Gastrocnemius medialis (tissue), 4 donors: Measurements from ENCODE around the gene ASB15. TPM values are rescaled to one million over a fixed set of nuclear protein-coding genes. Genes with fewer than 3 reads are reported as not detected.

ENCODE experiments used
- ATAC-seq, 2 donors: fragments of 150-250 bp; one replicate each; pipeline ENCODE4 v1.9.1; 2016
- DNase-seq, 2 donors: peaks; one replicate each; pipeline ENCODE4 v3.0.0-alpha.2; 2019
- H3K27ac ChIP-seq, 4 donors: fragments of 200-600 bp; sonication (generic); 1 replicate in 1 of 4; 2 replicates in 3 of 4; pipeline ENCODE4 v1.5.1; 2016 to 2018; ENCODE audit warnings: mild to moderate bottlenecking in 2 of 4, moderate library complexity in 1 of 4
- H3K27me3 ChIP-seq, 3 donors: fragments of 200-600 bp; sonication (generic) in 2 of 3; 1 replicate in 1 of 3; 2 replicates in 2 of 3; pipeline versions ENCODE4 v1.5.1 to v1.6.0; 2016 to 2019; ENCODE audit warnings: mild to moderate bottlenecking in 1 of 3, moderate library complexity in 1 of 3
- H3K36me3 ChIP-seq, 2 donors: fragments of 200-600 bp; sonication (generic) in 1 of 2; one replicate each; pipeline ENCODE4 v1.5.1; 2017 to 2018
- H3K4me1 ChIP-seq, 2 donors: fragments of 200-600 bp; sonication (generic) in 1 of 2; one replicate each; pipeline ENCODE4 v1.5.1; 2016 to 2017; ENCODE audit warnings: mild to moderate bottlenecking in 2 of 2
- H3K4me3 ChIP-seq, 4 donors: fragments of 200-600 bp; sonication (generic) in 3 of 4; 1 replicate in 1 of 4; 2 replicates in 3 of 4; pipeline ENCODE4 v1.5.1; 2016 to 2019; ENCODE audit warnings: mild to moderate bottlenecking in 2 of 4
- H3K9me3 ChIP-seq, 3 donors: fragments of 200-600 bp; sonication (generic) in 2 of 3; 1 replicate in 1 of 3; 2 replicates in 2 of 3; pipeline ENCODE4 v1.5.1; 2016 to 2019
- POLR2A ChIP-seq, 2 donors: fragments of 450-650 bp; IDR thresholded peaks; one replicate each; pipeline ENCODE4 v1.6.1; 2017; ENCODE audit warnings: antibody characterized with exemption in 2 of 2, mild to moderate bottlenecking in 2 of 2, moderate library complexity in 2 of 2
- in situ Hi-C, 4 donors: fragments of 200-750 bp; cut with MboI; loops; one replicate each; pipeline versions ENCODE4 v1.15.0 to v1.8.0; 2017; ENCODE audit warnings: low sequenced_read_pairs in 4 of 4
- intact Hi-C: fragments of 100-400 bp; cut with DNase I; formaldehyde crosslinking; loops from one replicate; pipeline ENCODE4 v1.15.1; 2023; ENCODE audit warnings: low total_unique reads
- total RNA-seq, 4 donors: library from RNA; depleted of rRNA; stranded (reverse); fragments of >200 nt; gene quantifications; one replicate each; pipeline versions ENCODE4 v1.1.0 to v1.2.3, GENCODE V29; 2016
- TF ChIP-seq, protein P1 (sequence below), 5 experiments: fragments of 450-650 bp in 3 of 5; fragments of 200-600 bp in 2 of 5; sonication (generic) in 2 of 5; IDR thresholded peaks in 4 of 5; conservative IDR thresholded peaks in 1 of 5; 1 replicate in 4 of 5; 2 replicates in 1 of 5; pipeline ENCODE4 v1.5.1; 2016 to 2019; ENCODE audit warnings: antibody characterized with exemption in 5 of 5, mild to moderate bottlenecking in 3 of 5, moderate library complexity in 3 of 5

ASB15 gene
- total RNA-seq, 4 donors from 2014 or later = 5.3 to 26.0 (median 10.4) TPM

DNA sequence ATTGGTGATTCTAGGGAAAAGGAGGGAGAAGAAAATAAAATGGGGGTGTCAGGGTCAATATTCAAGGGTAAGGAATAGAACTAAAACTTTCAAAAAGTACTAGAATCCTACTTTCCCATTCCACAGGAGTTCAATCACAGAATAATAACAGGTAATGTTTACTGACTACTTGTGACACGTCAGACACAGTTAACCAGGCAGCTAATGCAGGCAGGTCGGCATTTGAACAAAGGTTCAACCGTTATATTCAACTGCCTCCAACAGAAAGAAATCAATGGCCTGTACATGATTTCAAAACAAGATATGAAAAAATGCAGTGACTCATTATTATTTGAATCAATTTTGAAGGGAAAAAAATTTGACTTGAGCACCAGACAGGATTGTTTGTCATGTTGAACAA is 3.1 kb downstream of the ASB15 start:
- intact Hi-C loops = loop anchor here (5.0 kb wide), 2 partner anchors 53 to 143 kb away; partner anchors contain the start of genes LMOD2 and WASL
- Histone ChIP-seq H3K9me3 (no peaks in the 10 kb centered on the region), H3K4me1 (peaks cover 25 to 52% of the 10 kb centered on the region in 2 donors), H3K36me3 (no peaks in the 10 kb centered on the region), H3K27me3 (no peaks in the 10 kb centered on the region), H3K27ac (peak overlapping the region; percentile 91 to 93 (median 92)), H3K4me3 (peak overlapping the region in 1 of 4 donors; percentile 2)
- TF ChIP-seq, protein P1, sequence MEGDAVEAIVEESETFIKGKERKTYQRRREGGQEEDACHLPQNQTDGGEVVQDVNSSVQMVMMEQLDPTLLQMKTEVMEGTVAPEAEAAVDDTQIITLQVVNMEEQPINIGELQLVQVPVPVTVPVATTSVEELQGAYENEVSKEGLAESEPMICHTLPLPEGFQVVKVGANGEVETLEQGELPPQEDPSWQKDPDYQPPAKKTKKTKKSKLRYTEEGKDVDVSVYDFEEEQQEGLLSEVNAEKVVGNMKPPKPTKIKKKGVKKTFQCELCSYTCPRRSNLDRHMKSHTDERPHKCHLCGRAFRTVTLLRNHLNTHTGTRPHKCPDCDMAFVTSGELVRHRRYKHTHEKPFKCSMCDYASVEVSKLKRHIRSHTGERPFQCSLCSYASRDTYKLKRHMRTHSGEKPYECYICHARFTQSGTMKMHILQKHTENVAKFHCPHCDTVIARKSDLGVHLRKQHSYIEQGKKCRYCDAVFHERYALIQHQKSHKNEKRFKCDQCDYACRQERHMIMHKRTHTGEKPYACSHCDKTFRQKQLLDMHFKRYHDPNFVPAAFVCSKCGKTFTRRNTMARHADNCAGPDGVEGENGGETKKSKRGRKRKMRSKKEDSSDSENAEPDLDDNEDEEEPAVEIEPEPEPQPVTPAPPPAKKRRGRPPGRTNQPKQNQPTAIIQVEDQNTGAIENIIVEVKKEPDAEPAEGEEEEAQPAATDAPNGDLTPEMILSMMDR (IDR thresholded peaks at IDR 0.05 in 4 of 5, conservative IDR thresholded peaks at IDR 0.05 in 1 of 5) = no peak
- TF ChIP-seq POLR2A (IDR thresholded peaks at IDR 0.05) = no peak
- ATAC-seq (no peak), DNase-seq (no peak)
- in situ Hi-C loops = no loop called here

DNA sequence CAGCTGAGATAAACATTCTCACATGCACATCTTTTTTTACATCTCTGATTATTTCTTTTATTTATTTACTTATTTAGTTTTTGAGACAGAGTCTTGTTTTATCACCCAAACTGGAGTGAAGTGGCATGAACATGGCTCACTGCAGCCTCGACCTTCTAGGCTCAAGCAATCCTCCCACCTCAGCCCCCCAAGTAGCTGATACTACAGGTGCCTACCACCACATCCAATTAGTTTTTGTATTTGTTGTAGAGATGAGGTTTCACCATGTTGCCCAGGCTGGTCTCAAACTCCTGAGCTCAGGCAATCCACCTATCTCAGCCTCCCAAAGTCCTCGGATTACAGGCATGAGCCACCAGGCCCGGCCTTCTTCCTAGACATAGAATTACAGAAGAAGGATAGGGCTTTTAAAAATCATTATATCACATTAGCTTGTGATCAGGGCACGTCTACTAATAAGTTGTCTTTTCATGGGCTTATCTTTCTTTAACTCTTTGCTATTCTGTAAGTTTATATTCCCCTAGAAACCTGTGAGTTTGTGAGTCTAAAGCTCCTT is 5.9 kb downstream of the ASB15 start:
- no peak for ATAC-seq
- TF ChIP-seq, protein P1 (IDR thresholded peaks at IDR 0.05 in 4 of 5, conservative IDR thresholded peaks at IDR 0.05 in 1 of 5) = no peak
- no peak for TF ChIP-seq POLR2A (IDR thresholded peaks at IDR 0.05)

DNA sequence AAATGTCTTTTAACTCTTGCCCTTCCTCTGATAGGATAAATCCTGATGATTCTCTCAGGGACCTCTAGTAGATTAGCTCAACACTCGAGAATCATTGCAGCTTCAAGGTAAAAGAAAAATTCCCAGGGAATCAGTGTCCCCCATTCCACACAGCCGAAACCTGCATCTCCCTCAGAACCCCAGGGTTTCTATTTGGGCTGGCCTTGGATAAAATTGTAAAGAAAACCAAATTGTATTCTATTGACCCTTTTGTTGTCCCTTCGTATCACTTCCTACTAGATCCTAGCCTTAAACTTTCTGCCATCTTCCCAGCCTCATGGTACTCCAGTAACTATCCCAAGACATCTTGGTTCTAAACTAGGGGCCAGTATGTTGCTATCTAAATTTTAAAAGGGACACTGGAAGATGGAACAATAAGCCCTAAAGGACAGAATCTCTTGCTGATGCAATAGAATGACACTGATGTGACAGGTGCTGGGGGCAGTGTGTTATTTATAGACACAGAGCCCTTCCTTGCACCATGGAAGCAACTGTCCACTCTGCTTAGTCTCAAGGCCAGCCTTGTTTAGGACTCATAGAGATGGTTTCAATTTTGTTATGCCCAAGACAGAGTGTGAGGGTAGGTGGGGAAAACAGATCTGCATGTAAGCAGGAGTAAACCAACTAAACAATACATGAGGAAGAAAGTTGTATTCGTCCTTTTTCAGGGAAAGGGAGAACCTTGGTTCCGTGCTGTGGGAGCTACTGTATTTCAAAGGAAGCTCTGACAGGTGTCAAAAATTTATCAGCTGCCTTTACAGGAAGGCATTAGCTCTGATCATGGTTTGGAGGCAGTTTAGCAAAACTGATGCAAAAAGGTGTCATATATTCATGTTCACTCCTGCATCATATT is 7.6 kb downstream of the ASB15 start:
- no peaks in the 10 kb centered on the region for H3K9me3 ChIP-seq
- H3K4me3 ChIP-seq = peak overlapping the region; percentile 36 to 46 (median 40)
- DNase-seq = peak; percentile 57 to 83
- peaks cover 36 to 55% of the 10 kb centered on the region in 2 donors for H3K4me1 ChIP-seq
- no peaks in the 10 kb centered on the region for H3K36me3 ChIP-seq
- intact Hi-C loops (loop anchor here (2.0 kb wide), 1 partner anchor 34 kb away; no protein-coding TSS in a partner anchor), in situ Hi-C loops (no loop called here)
- TF ChIP-seq, protein P1 (IDR thresholded peaks at IDR 0.05 in 4 of 5, conservative IDR thresholded peaks at IDR 0.05 in 1 of 5) = no peak
- TF ChIP-seq POLR2A (IDR thresholded peaks at IDR 0.05) = peak; percentile 21 to 57
- H3K27ac ChIP-seq = peak overlapping the region; percentile 91 to 93 (median 92)
- no peaks in the 10 kb centered on the region for H3K27me3 ChIP-seq
- ATAC-seq = peak; percentile 93 to 96

More for the DNA sequence above, 5.9 kb downstream of the ASB15 start:
- H3K9me3 ChIP-seq = no peaks in the 10 kb centered on the region
- H3K27ac ChIP-seq = peak overlapping the region; percentile 91 to 93 (median 92)
- H3K4me1 ChIP-seq = peaks cover 35 to 70% of the 10 kb centered on the region in 2 donors
- H3K36me3 ChIP-seq = no peaks in the 10 kb centered on the region
- in situ Hi-C loops (no loop called here), intact Hi-C loops (no loop called here)
- no peak overlapping the region for H3K4me3 ChIP-seq
- no peaks in the 10 kb centered on the region for H3K27me3 ChIP-seq
- DNase-seq = no peak

DNA sequence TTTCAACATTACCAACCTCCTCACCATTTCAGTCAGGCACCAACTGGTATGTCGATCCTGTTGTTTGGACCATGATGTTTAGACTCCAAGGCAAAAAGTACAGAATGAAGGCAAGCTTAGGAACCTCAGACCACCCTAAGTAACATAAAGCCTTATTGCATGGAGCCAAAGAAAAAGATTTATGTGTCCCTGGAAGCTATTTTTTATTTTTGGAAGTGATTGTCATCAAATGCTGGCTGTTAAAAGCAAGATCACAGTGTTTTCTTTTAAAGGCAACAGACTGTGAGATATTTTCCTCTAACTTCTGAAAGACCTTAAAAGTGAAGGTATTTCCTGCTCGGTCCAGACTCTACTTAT is 8.2 kb downstream of the ASB15 start:
- in situ Hi-C loops (no loop called here), intact Hi-C loops (loop anchor here (2.0 kb wide), 1 partner anchor 33 kb away; no protein-coding TSS in a partner anchor)
- no peaks in the 10 kb centered on the region for H3K9me3 ChIP-seq
- H3K4me1 ChIP-seq = peaks cover 36 to 52% of the 10 kb centered on the region in 2 donors
- no peak for TF ChIP-seq POLR2A (IDR thresholded peaks at IDR 0.05)
- ATAC-seq (peak; percentile 1 to 13), DNase-seq (no peak)
- H3K36me3 ChIP-seq = no peaks in the 10 kb centered on the region
- no peaks in the 10 kb centered on the region for H3K27me3 ChIP-seq
- peak overlapping the region; percentile 91 to 93 (median 92) for H3K27ac ChIP-seq
- H3K4me3 ChIP-seq = peak overlapping the region; percentile 36 to 46 (median 40)

DNA sequence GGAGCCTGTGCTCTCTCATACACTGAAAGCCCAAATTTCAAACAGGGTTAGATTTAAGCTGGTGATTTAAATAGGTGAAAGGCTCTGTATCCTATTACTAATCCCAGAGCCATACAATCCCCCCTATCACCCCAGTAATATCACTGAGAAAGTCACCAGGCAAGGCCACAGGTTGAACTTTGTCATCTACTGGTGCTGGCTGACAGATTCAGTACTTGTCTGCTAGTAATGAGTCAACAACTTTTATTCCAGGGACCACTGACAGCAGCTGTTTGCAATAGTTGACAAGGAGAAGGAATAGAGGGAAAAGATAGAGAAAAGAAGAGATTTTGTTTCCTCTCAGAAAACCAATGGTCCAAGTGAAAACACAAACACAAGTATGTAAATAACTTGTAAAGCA is 10.4 kb downstream of the ASB15 start:
- peak overlapping the region; percentile 91 to 93 (median 92) for H3K27ac ChIP-seq
- peaks cover 31 to 47% of the 10 kb centered on the region in 2 donors for H3K4me1 ChIP-seq
- peak in 1 of 2 donors; percentile 26 for ATAC-seq
- in situ Hi-C loops = no loop called here
- intact Hi-C loops = no loop called here
- peaks cover 2 to 6% of the 10 kb centered on the region in 2 donors for H3K36me3 ChIP-seq
- TF ChIP-seq, protein P1 (IDR thresholded peaks at IDR 0.05 in 4 of 5, conservative IDR thresholded peaks at IDR 0.05 in 1 of 5) = no peak
- no peak for TF ChIP-seq POLR2A (IDR thresholded peaks at IDR 0.05)
- no peaks in the 10 kb centered on the region for H3K27me3 ChIP-seq
- H3K9me3 ChIP-seq = no peaks in the 10 kb centered on the region
- DNase-seq = no peak
- H3K4me3 ChIP-seq = peak overlapping the region in 1 of 4 donors; percentile 10
